Heart left ventricle (tissue), 16 donors: ENCODE data around the gene PTPN1. TPM values are rescaled to one million over a fixed set of nuclear protein-coding genes. Genes with fewer than 3 reads are reported as not detected.

Source experiments
- ATAC-seq, 4 donors: fragments of 200-7000 bp; cut with Tn5 transposase; one replicate each; pipeline ENCODE4 v1.9.1; 2020 to 2022; ENCODE audit warnings: moderate library complexity in 4 of 4, mild to moderate bottlenecking in 3 of 4, moderate number of reproducible peaks in 1 of 4
- DNase-seq, 5 donors: peaks; one replicate each; pipeline ENCODE4 v3.0.0-alpha.2; 2020
- H3K27ac ChIP-seq, 12 donors: fragments of 200-600 bp; sonication (generic) in 4 of 12; one replicate each; pipeline versions ENCODE4 v1.5.0 to v1.8.0; 2016 to 2022; ENCODE audit warnings: mild to moderate bottlenecking in 2 of 12
- H3K27me3 ChIP-seq, 9 donors: fragments of 200-600 bp; sonication (generic) in 2 of 9; one replicate each; pipeline versions ENCODE4 v1.5.1 to v1.8.0; 2016 to 2022; ENCODE audit warnings: mild to moderate bottlenecking in 3 of 9
- H3K36me3 ChIP-seq, 9 donors: fragments of 200-600 bp; sonication (generic) in 2 of 9; one replicate each; pipeline versions ENCODE4 v1.5.0 to v1.8.0; 2018 to 2022; ENCODE audit warnings: mild to moderate bottlenecking in 2 of 9
- H3K4me1 ChIP-seq, 12 donors: fragments of 200-600 bp; sonication (generic) in 4 of 12; one replicate each; pipeline versions ENCODE4 v1.5.0 to v1.8.0; 2016 to 2022; ENCODE audit warnings: mild to moderate bottlenecking in 3 of 12
- H3K4me3 ChIP-seq, 12 donors: fragments of 200-600 bp; sonication (generic) in 4 of 12; one replicate each; pipeline versions ENCODE4 v1.5.0 to v1.8.0; 2017 to 2022; ENCODE audit warnings: mild to moderate bottlenecking in 9 of 12, moderate library complexity in 4 of 12
- H3K9me3 ChIP-seq, 12 donors: fragments of 200-600 bp; sonication (generic) in 4 of 12; one replicate each; pipeline versions ENCODE4 v1.5.0 to v1.8.0; 2016 to 2022; ENCODE audit warnings: mild to moderate bottlenecking in 1 of 12
- POLR2A ChIP-seq, 2 donors: fragments of 450-650 bp; IDR thresholded peaks; one replicate each; pipeline ENCODE4 v1.6.1; 2017; ENCODE audit warnings: antibody characterized with exemption in 2 of 2, mild to moderate bottlenecking in 2 of 2, moderate library complexity in 2 of 2
- WGBS, 4 donors: extraction: QIAGEN DNeasy Blood & Tissue Kit in 2 of 4; methylation state at CpG; one replicate each; pipeline versions ENCODE4 v1.1.5 to v1.1.7; 2013 to 2018; 5-methylcytosine and 5-hydroxymethylcytosine counted together
- intact Hi-C, 10 donors: fragments of 100-400 bp; cut with DNase I; formaldehyde crosslinking; loops; one replicate each; pipeline versions ENCODE4 v1.11.1 to v1.14.2; 2022
- polyA plus RNA-seq, 2 donors: library from polyadenylated mRNA; stranded (reverse); fragments of 200-250 nt; gene quantifications; one replicate each; pipeline ENCODE4 v1.2.3, GENCODE V29; 2013
- total RNA-seq, 9 donors: library from RNA; depleted of rRNA in 2 of 9; stranded (reverse); fragments of >200 nt in 2 of 9; fragmentation: NEBNext Ultra II Directional in 3 of 9; extraction: Animal tissue kit (Norgen Biotek cat#: 25700) in 3 of 9; gene quantifications; one replicate each; pipeline versions ENCODE4 v1.1.0 to v1.2.4, GENCODE V29; 2016 to 2023
- TF ChIP-seq, protein P1 (sequence below), 12 donors: fragments of 200-600 bp; sonication (generic) in 4 of 12; IDR thresholded peaks; one replicate each; pipeline versions ENCODE4 v1.5.0 to v1.8.0; 2018 to 2022; ENCODE audit warnings: antibody characterized with exemption in 12 of 12, mild to moderate bottlenecking in 5 of 12
- donor health status: ischemic (EF 13 %, LVEDD 7.1; RV severe dilation, severe dysfunction).
- donor health status: healthy with polysubstance abuse.
- donor health status: DM: no; HTN: yes; CAD: no.
- donor health status: DM: no; HTN: no; CAD: no.
- donor health status: ischemic (EF 25% LVEDD 6.9; RV normal size, moderate dysfunction).
- donor health status: ischemic (EF 25% LVEDD 5.7; RV mildly dilated, moderate dysfunction).
- donor health status: healthy.
- donor health status: DM: yes; HTN: yes; CAD: no.
- donor health status: ischemic (EF 35%, LVEDD 5.7; RV mildly dilated, moderate dysfunction).
- donor health status: nonischemic (EF 11% LVEDD 7.7; RV severe dilation, severe dysfunction).
- donor health status: DM: yes; HTN: yes; CAD: no.
- donor health status: PGD.
- donor health status: ischemic (EF 29% LVEDD 5.4; RV normal size, mild dysfunction).
- donor health status: nonischemic (EF 23%, LVEDD 6.1; RV moderate dilation, normal function).

Gene PTPN1
- total and polyA plus RNA-seq, 11 donors, result 18.5 to 93.8 (median 32.0) TPM

DNA sequence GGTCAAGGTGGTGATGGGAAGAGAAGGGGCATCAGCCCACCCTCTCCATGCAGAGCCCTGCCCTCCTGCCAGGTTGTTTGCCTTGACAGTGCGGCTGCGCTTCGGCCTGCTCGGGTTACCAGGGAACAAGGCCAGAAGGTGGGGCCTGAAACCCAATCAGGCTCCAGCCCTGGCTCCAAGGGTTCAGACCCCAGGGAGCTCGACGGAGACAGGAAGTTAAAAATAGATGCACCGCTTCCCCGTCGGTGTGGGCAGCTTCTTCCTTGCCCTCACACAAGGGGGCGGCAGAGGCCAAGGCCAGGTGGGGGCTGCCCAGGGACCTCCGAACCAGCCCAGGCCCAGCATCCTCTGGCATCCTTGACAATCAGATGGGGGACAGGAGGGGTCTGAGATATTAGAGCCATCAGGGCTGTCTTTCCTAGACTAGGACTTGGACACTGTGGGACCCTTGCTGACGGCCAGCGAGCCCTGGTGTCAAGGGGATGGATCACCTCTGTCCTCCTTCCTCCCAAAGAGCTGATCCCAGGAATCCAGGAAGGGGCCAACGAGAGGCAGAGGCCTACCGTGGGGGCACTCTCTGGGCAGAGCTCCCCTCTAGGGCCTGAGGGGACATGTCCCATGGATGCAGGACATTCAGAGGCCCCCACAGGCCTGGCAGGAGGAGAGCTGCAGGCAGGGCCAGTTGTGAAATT lies 115.9 kb downstream of the PTPN1 start:
- Histone ChIP-seq H3K36me3 (no peaks in the 10 kb centered on the region), H3K27ac (peak overlapping the region in 6 of 12 donors; percentile 2 to 50 (median 22)), H3K27me3 (no peaks in the 10 kb centered on the region), H3K4me1 (peaks cover 0 to 22% (median 8%) of the 10 kb centered on the region in 12 donors), H3K4me3 (no peak overlapping the region), H3K9me3 (peaks cover 0 to 9% (median 4%) of the 10 kb centered on the region in 12 donors)
- TF ChIP-seq, protein P1, sequence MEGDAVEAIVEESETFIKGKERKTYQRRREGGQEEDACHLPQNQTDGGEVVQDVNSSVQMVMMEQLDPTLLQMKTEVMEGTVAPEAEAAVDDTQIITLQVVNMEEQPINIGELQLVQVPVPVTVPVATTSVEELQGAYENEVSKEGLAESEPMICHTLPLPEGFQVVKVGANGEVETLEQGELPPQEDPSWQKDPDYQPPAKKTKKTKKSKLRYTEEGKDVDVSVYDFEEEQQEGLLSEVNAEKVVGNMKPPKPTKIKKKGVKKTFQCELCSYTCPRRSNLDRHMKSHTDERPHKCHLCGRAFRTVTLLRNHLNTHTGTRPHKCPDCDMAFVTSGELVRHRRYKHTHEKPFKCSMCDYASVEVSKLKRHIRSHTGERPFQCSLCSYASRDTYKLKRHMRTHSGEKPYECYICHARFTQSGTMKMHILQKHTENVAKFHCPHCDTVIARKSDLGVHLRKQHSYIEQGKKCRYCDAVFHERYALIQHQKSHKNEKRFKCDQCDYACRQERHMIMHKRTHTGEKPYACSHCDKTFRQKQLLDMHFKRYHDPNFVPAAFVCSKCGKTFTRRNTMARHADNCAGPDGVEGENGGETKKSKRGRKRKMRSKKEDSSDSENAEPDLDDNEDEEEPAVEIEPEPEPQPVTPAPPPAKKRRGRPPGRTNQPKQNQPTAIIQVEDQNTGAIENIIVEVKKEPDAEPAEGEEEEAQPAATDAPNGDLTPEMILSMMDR (IDR thresholded peaks at IDR 0.05), result peak; percentile 29 to 69 (median 54)
- TF ChIP-seq POLR2A (IDR thresholded peaks at IDR 0.05), result no peak
- intact Hi-C loops, result loop anchor here in 8 of 10 donors (2.0 to 10.0 kb wide), 8 partner anchors 86 to 299 kb away; no protein-coding TSS in a partner anchor
- ATAC-seq, result peak; percentile 47 to 80 (median 69)
- peak; percentile 61 to 83 (median 69) for DNase-seq
- 32 to 37% (median 34%) methylated on average over 9 to 15 of the region's 15 CpGs for WGBS, 4 donors

DNA sequence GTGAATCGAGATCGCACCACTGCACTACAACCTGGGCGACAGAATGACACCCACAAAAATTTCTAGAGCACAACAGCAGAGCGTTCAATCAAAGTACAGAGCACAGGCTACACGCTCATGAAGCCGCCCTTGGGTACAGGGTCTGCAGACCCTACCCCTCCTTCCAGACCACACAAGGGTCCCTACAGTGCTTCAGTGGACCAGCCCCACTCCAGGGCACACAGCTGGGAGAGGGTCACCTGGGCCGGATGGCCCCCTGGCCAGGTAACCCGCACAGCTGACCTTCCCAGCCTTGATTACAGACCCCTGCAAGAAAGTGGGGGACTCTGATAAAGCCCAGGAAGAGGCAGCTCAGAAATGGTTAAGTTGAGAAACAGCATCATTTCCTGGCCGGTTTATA lies 117.6 kb downstream of the PTPN1 start:
- ATAC-seq, result no peak
- no peaks in the 10 kb centered on the region for H3K36me3 ChIP-seq
- 87 to 88% (median 87%) methylated on average over 9 of the region's 9 CpGs for WGBS, 4 donors
- H3K27ac ChIP-seq, result no peak overlapping the region
- H3K4me1 ChIP-seq, result peaks cover 0 to 22% (median 8%) of the 10 kb centered on the region in 12 donors
- no peak for DNase-seq
- TF ChIP-seq, protein P1 (IDR thresholded peaks at IDR 0.05), result no peak
- no peak for TF ChIP-seq POLR2A (IDR thresholded peaks at IDR 0.05)
- no peak overlapping the region for H3K4me3 ChIP-seq
- intact Hi-C loops, result loop anchor here in 8 of 10 donors (2.0 to 10.0 kb wide), 9 partner anchors 85 to 297 kb away; no protein-coding TSS in a partner anchor
- no peaks in the 10 kb centered on the region for H3K9me3 ChIP-seq
- H3K27me3 ChIP-seq, result no peaks in the 10 kb centered on the region

DNA sequence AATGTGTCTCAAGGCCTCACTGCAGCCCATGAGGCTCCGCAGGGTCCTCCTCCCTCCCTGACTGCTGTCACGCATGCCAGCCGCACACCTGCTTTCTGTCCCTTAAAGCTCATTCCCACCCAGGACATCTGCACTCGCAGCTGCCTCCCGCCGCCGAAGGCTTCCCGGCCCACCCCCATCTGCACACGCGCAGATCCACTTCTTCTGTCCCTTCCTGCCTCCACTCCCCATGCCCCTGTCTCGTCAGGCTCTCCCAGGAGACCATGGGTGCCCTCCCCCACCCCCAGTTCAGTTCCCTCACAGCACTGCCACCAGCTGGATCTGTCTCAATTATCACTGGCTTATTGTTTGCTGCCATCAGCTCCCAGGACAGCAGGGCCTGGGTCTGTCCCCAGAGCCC lies 118.1 kb downstream of the PTPN1 start:
- Histone ChIP-seq H3K4me1 (peaks cover 0 to 22% (median 8%) of the 10 kb centered on the region in 12 donors), H3K27ac (peak overlapping the region in 3 of 12 donors; percentile 10 to 31 (median 30)), H3K9me3 (no peaks in the 10 kb centered on the region), H3K27me3 (no peaks in the 10 kb centered on the region), H3K4me3 (no peak overlapping the region), H3K36me3 (no peaks in the 10 kb centered on the region)
- no peak for DNase-seq
- 60 to 69% (median 66%) methylated on average over 11 of the region's 11 CpGs for WGBS, 4 donors
- intact Hi-C loops, result loop anchor here in 7 of 10 donors (2.0 to 10.0 kb wide), 8 partner anchors 84 to 296 kb away; no protein-coding TSS in a partner anchor
- no peak for TF ChIP-seq POLR2A (IDR thresholded peaks at IDR 0.05)
- TF ChIP-seq, protein P1 (IDR thresholded peaks at IDR 0.05), result no peak
- no peak for ATAC-seq

DNA sequence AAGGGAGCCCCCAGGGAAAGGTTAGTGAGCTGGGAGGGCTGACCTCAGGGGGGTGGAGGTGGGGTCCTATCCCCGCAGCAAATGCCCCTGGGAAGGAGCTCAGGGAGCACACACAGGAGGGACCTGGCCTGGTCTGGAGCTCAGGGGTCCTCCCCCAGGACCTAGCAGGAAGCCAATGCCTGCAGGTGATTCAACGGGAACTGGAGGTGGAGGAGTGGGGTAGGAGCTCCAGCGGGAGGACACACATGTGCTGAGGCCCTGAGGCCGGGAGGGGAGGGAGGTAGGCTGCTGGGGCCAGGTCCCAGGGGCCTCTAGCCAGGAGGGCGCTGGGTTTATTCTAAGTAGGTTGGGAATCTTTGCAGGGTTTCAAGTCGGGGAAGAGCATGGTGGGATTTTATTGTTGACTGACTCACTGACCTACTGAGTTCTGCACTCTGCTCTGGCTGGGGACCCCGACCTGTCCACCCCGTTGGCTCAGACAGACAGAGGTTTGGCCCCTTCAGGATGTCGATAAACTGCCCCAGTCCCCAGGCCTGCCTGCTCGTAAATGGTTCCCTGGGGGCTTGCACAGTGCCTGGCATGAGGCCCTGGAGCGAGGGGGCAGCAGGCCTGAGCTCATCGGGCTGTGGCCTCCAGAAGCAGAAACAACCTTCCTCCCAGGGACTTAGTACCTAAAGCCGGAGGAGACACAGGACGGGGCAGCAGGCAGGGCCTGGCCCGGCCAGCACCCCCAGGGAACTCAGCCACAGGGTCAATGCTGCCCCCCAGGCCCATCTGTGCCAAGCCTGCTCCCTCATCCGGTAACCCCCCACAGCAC lies 118.9 kb downstream of the PTPN1 start:
- H3K4me3 ChIP-seq, result no peak overlapping the region
- H3K4me1 ChIP-seq, result peaks cover 0 to 22% (median 8%) of the 10 kb centered on the region in 12 donors
- H3K27ac ChIP-seq, result peak overlapping the region in 6 of 12 donors; percentile 7 to 31 (median 20)
- no peaks in the 10 kb centered on the region for H3K36me3 ChIP-seq
- 62 to 81% (median 72%) methylated on average over 13 to 16 of the region's 16 CpGs for WGBS, 4 donors
- no peak for TF ChIP-seq POLR2A (IDR thresholded peaks at IDR 0.05)
- TF ChIP-seq, protein P1 (IDR thresholded peaks at IDR 0.05), result no peak
- DNase-seq (no peak), ATAC-seq (no peak)
- H3K9me3 ChIP-seq, result no peaks in the 10 kb centered on the region
- intact Hi-C loops, result loop anchor here in 7 of 10 donors (2.0 to 10.0 kb wide), 8 partner anchors 83 to 296 kb away; no protein-coding TSS in a partner anchor
- H3K27me3 ChIP-seq, result no peaks in the 10 kb centered on the region
